Measurements from ENCODE around the gene MEGF8. TPM values are rescaled to one million over a fixed set of nuclear protein-coding genes. Genes with fewer than 3 reads are reported as not detected.

MEGF8 gene
- total RNA-seq, 2 donors from 2014 or later = 9.9 to 24.1 TPM

DNA sequence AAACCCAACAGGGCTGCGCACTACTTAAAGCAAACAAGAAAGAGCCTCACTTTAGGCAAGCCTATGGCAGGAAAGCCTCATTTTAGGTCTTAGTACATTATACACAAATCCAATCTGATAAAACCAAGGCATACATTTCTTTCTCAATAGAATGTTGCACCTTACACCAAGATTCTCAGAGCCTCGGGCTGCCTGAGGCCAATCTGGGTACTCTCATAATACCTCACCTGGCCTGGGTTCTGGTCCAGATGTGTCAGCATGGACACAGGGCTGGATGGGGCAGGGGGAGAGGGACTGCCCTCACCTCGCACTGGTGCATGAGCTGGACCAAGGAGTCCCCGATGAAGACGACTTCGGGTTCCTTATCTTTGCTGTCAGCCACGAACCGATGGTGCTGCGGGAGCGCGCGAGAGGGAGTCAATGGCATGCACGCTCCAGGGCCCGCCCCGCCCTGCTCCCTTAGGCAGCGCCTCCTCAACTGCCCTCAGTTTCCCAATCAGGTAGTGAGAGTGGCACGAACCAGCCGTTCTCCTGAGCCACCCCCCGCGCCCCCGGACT, 23.7 kb upstream of the MEGF8 start, which contains the start of gene PRR19:
TSS of gene PRR19 (plus strand) at position 487 of the 558 bp plus-strand sequence. CDS start 7,453 bp downstream, outside the sequence.
- peak within 1 kb of the TSS; percentile 44 to 70 for H3K4me3 ChIP-seq
- DNase-seq = no peak
- 6 to 50% methylated on average over 2 to 21 of the region's 21 CpGs for WGBS, 2 donors

DNA sequence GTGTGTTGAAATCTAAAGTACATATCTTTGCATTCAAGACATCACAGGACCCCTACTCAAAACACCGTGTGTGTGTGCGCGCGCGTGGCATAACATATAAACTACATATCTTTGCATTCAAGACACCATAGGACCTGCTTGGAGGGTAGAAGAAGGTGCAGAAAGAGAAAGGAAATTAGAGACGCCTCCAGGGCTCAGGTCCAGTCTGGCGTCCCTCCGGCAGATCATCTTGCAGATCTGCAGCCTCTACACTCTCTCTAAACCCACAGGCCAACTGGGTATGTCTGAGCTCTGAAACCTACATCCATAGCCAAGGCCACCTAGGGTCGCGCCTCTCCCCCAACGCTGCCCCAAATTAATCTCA, 22.4 kb upstream of the MEGF8 start:
- H3K27me3 ChIP-seq = no peaks in the 10 kb centered on the region
- intact Hi-C loops (cut with DNase I) = no loop called here
- no peak for DNase-seq
- TF ChIP-seq POLR2A (IDR thresholded peaks at IDR 0.05) = no peak
- TF ChIP-seq, protein P1, sequence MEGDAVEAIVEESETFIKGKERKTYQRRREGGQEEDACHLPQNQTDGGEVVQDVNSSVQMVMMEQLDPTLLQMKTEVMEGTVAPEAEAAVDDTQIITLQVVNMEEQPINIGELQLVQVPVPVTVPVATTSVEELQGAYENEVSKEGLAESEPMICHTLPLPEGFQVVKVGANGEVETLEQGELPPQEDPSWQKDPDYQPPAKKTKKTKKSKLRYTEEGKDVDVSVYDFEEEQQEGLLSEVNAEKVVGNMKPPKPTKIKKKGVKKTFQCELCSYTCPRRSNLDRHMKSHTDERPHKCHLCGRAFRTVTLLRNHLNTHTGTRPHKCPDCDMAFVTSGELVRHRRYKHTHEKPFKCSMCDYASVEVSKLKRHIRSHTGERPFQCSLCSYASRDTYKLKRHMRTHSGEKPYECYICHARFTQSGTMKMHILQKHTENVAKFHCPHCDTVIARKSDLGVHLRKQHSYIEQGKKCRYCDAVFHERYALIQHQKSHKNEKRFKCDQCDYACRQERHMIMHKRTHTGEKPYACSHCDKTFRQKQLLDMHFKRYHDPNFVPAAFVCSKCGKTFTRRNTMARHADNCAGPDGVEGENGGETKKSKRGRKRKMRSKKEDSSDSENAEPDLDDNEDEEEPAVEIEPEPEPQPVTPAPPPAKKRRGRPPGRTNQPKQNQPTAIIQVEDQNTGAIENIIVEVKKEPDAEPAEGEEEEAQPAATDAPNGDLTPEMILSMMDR (IDR thresholded peaks at IDR 0.05) = no peak
- H3K36me3 ChIP-seq (replicated peaks in 1 of 2; ENCODE audit: insufficient read depth in 1 of 2, low read depth in 2 of 2) = no peaks in the 10 kb centered on the region
- peaks cover 20% of the 10 kb centered on the region for H3K4me1 ChIP-seq
- 57 to 67% methylated on average over 10 to 11 of the region's 11 CpGs for WGBS, 2 donors
- no peak overlapping the region for H3K4me3 ChIP-seq
- H3K27ac ChIP-seq = peak overlapping the region in 3 of 4 donors; percentile 50 to 74 (median 72)
- ATAC-seq = no peak
- no peaks in the 10 kb centered on the region for H3K9me3 ChIP-seq

More for the DNA sequence above, 23.7 kb upstream of the MEGF8 start, which contains the start of gene PRR19:
- Histone ChIP-seq H3K27ac (peak within 1 kb of the TSS; percentile 19 to 74 (median 61)), H3K4me1 (peaks cover 20% of the 10 kb centered on the region), H3K36me3 (replicated peaks in 1 of 2; ENCODE audit: insufficient read depth in 1 of 2, low read depth in 2 of 2) (no peaks in the 10 kb centered on the region), H3K9me3 (no peaks in the 10 kb centered on the region), H3K27me3 (no peaks in the 10 kb centered on the region)
- peak; percentile 11 for ATAC-seq
- intact Hi-C loops (cut with DNase I) = no loop called here
- TF ChIP-seq POLR2A (IDR thresholded peaks at IDR 0.05) = no peak
- TF ChIP-seq, protein P1 (IDR thresholded peaks at IDR 0.05) = no peak

- Histone ChIP-seq H3K36me3 (replicated peaks in 1 of 2; ENCODE audit: insufficient read depth in 1 of 2, low read depth in 2 of 2) (no peaks in the 10 kb centered on the region), H3K4me1 (peaks cover 20% of the 10 kb centered on the region), H3K4me3 (no peak overlapping the region), H3K27ac (no peak overlapping the region), H3K9me3 (no peaks in the 10 kb centered on the region), H3K27me3 (no peaks in the 10 kb centered on the region)
- TF ChIP-seq, protein P1 (IDR thresholded peaks at IDR 0.05) = no peak
- no peak for TF ChIP-seq POLR2A (IDR thresholded peaks at IDR 0.05)
- 80 to 87% methylated on average over 8 of the region's 8 CpGs for WGBS, 2 donors
- no peak for ATAC-seq
- DNase-seq = no peak
- intact Hi-C loops (cut with DNase I) = no loop called here
Observed at GRCh38 chr19:42303876-42304275, 21.6 kb upstream of the MEGF8 start.

GRCh38 chr19:42306646-42307045, 18.8 kb upstream of the MEGF8 start:
- Histone ChIP-seq H3K4me3 (no peak overlapping the region), H3K27ac (no peak overlapping the region), H3K9me3 (no peaks in the 10 kb centered on the region), H3K36me3 (replicated peaks in 1 of 2; ENCODE audit: insufficient read depth in 1 of 2, low read depth in 2 of 2) (no peaks in the 10 kb centered on the region), H3K27me3 (no peaks in the 10 kb centered on the region), H3K4me1 (peaks cover 13% of the 10 kb centered on the region)
- intact Hi-C loops (cut with DNase I) = no loop called here
- ATAC-seq (no peak), DNase-seq (no peak)
- TF ChIP-seq POLR2A (IDR thresholded peaks at IDR 0.05) = no peak
- TF ChIP-seq, protein P1 (IDR thresholded peaks at IDR 0.05) = no peak
- 87 to 89% methylated on average over 21 to 22 of the region's 22 CpGs for WGBS, 2 donors

DNA sequence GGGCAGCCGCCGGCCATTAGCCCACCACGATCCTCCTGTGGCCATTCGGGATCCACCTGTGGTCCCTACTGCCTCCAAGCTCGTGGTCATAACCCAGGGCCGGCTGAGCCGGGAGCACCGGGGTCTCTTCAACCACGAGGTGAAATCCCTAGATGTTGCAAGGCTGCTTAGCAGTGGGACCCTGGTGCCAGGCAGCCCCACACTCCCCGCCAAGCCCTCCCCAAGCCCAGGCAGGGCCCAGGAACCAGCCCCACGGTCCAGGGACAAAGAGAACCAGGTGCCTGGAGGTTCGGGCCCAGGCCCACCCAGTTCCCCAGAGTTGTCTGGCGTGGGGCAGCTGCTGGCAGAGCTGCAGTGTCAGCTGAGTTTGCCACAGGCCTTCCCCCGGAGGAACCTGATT, 15.7 kb upstream of the MEGF8 start:
- Histone ChIP-seq H3K4me3 (no peak overlapping the region), H3K9me3 (no peaks in the 10 kb centered on the region), H3K27ac (no peak overlapping the region), H3K4me1 (peaks cover 15% of the 10 kb centered on the region), H3K36me3 (replicated peaks in 1 of 2; ENCODE audit: insufficient read depth in 1 of 2, low read depth in 2 of 2) (no peaks in the 10 kb centered on the region), H3K27me3 (no peaks in the 10 kb centered on the region)
- ATAC-seq (no peak), DNase-seq (no peak)
- 80 to 90% methylated on average over 4 to 12 of the region's 14 CpGs for WGBS, 2 donors
- intact Hi-C loops (cut with DNase I) = no loop called here
- TF ChIP-seq, protein P1 (IDR thresholded peaks at IDR 0.05) = no peak
- TF ChIP-seq POLR2A (IDR thresholded peaks at IDR 0.05) = no peak
